Endometrial microvascular endothelial cells (primary cell): ENCODE measurements around the gene SLC2A11. TPM values are rescaled to one million over a fixed set of nuclear protein-coding genes. Genes with fewer than 3 reads are reported as not detected.
"Not testable (repeated sequence)": the region's sequence is repeated elsewhere in the genome, so short reads cannot be mapped to it uniquely, and the experiment has no call there.

Experiments used
- in situ Hi-C: cut with HindIII; loops from 2 replicates; pipeline ENCODE4 v1.10.0; 2017; ENCODE audit warnings: low sequenced_read_pairs, low pct_unique_long_range_greater_than_20kb; ENCODE audit errors: inconsistent ontology term
- total RNA-seq: library from RNA; depleted of rRNA; stranded (reverse); fragments of >200 nt; gene quantifications from one replicate; pipeline ENCODE4 v1.2.3, GENCODE V29; 2015; ENCODE audit errors: inconsistent ontology term

Gene SLC2A11
- total RNA-seq, 1 donor from 2014 or later, result 4.7 TPM

DNA sequence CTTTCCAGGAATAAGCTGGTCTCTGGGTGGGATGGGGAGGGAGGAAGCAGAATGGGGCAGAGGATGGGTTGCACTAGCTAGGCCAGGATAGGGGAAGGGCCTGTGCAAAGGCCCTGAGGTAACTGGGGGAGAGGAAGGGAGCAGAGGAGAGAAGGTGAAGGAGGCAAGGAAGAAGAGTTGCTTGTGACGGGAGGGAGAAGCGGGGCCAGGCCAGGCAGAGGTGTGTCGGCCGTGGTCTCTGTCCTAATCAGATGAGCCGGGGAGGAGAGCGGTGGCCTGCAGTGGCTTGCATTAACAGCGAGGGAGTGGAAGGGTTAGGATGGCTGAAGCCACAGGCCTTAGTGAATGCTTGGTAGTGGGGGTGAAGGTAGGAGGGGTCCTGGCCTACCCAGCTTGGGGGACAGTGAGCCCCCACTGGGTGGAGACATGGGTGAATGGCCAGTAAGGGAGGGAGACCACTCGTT is 12.9 kb upstream of the SLC2A11 start:
- in situ Hi-C loops, result no loop called here

DNA sequence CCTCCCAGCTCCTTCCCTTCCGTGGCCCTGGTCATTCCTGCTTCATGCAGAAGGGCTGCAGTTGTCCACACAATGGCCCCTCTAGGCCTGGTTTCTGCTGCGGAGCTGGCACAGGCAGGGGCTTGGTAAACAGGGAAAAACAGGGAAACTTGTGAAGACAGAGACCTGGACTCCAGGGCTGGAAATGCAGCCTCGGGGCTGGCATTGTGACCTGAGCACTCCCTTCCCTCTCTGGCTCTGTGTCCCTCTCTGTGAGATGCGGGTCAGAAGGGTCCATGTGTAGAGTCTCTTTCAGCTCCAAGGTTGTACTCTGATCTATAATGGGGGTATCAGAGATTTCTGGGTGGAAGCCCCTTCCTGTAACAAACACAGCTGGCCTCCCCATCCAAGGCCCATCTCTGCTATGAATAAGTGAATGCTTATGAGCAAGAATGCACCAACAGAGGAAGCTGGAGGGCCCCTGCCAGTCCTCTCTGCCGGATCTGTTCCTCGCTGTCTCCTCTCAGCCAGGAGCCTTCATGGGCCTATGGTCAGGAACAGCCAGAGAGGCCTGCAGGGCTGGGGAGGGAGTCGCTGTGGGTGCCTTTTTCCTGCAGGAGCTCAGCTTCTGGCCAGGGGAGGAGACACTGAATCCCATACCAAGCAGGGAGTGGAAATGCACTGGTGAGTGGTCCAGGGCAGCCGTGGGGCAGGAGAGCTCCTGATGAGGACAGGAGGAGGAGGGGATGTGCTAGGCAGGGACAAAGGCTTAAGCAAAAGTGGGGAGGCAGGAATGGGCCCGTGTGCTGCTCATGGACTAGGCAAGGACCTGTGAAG is 12.2 kb upstream of the SLC2A11 start:
- in situ Hi-C loops, result no loop called here

DNA sequence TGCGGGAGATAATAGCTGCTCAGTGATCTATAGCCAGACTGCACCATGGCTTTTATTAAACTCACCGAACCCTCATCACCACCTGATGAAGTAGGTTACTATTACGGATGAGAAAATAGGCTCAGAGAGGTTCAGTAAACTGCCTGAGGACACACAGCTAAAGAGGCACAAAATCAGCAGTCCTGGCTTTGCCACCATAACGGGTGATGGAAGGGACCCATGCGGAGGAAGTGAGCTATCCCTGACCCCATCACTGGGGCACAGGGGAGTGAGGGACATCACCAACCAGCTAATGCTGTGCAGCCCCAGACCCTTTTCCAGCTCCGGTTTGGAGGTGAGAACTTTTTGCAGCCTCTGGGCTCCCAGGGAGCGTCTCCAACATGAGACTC is 11.6 kb upstream of the SLC2A11 start:
- in situ Hi-C loops, result no loop called here

DNA sequence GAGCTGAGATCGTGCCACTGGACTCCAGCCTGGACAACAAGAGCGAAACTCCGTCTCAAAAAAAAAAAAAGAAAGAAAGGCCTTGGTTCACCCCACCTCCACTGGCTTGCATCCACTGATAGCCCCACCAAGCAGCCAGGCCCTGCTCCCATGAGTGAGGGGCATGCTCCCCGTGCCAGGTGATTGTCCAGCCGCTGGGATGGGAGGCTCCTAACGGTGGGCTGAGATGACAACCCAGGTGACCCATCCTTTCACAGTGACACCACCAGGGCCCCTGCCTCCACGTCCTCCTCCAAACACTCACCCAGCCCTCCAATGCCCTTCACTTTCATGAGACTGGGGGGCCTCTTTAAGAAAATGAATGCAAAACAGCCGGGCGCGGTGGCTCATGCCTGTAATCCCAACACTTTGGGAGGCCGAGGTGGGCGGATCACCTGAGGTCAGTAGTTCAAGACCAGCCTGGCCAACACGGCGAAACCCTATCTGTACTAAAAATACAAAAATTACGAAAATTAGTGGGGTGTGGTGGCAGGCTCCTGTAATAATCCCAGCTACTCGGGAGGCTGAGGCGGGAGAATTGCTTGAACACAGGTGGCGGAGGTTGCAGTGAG is 10.3 kb upstream of the SLC2A11 start:
- in situ Hi-C loops, result no loop called here

DNA sequence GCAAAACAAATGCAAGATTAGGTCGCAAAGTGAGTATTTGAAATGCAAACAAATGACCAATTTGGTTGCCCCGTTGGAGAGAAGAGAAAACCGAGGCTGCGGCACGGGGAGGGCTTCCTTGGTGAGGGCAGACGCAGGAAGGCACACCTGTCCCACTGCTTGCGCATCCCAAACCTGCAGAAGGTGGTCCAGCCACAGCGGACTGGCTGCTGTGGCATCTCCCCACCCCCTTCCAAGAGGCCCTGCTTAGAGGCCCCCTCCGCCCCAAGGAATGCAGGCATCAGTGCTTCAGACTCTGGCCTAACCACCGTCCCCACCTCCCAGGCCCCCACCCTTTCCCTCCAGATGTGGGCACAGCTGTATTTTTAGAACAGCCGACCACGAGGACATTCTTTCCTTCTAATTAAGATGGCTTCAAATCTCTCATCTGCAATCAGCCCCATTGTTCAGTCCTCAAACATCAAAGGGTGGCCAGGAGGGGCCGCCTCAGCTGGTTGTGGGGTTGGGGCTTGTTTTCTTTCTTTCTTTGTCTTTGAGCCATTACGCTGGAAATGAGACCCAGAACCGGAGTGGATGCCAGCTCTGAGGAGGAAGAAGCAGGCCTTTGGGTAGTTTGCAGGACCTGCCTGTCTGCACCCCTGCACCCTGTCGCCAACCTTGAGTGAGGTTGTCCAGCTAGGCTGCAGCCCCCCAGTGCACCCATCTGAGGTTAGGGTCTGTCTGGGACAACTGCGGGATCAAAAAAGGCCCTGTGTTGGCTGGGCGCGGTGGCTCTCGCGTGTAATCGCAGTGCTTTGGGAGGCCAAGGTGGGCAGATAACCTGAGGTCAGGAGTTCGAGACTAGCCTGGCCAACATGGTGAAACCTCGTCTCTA is 9.4 kb upstream of the SLC2A11 start:
- in situ Hi-C loops, result no loop called here

DNA sequence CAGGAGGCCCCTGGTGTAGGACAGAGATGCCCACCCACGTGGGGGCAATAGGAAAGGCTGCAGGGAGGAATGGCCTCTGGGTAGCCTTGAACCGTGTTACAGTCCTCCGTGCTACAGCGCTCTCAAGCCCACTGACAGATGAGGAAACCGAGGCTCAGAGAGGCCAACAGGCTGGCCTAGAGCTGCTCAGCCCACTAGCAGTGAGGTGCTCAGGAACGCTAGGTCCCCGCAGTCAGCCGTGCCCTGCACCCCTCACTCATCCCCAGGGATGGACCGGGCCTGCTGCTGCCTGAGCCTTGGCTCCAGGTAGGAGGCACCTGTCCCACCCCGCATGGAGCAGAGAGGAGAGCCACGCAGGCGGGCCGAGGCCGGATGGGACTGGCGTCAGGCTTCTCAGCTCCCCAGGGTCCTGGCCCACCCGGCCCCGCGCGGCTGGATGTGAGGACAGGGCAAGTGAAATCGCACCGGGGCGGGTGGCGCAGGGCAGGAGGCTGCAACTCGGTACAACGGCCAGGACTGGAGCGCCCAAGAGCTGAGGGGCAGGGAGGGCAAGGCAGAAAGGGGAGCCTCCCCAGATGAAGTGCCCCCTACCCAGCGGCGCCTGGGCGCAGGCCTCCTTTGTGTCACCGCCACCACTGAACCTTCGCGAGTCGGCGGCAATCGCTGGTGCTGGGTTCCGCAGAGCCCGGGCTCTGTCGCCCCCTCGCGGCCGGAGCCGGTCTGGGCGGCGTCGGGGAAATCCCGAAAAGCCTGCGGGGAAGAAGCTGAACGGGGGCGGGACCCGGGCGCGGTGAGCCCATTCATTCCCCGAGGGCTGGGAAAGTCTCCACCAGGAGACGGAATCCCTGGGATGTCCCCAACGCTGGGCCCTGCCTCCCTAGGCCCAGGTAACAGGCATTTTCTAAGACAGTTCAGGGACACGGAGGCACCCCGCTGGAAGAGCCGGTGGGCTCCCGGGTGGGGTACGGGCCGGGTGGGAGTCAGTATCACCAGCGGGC is 8.4 kb upstream of the SLC2A11 start:
- in situ Hi-C loops, result no loop called here

DNA sequence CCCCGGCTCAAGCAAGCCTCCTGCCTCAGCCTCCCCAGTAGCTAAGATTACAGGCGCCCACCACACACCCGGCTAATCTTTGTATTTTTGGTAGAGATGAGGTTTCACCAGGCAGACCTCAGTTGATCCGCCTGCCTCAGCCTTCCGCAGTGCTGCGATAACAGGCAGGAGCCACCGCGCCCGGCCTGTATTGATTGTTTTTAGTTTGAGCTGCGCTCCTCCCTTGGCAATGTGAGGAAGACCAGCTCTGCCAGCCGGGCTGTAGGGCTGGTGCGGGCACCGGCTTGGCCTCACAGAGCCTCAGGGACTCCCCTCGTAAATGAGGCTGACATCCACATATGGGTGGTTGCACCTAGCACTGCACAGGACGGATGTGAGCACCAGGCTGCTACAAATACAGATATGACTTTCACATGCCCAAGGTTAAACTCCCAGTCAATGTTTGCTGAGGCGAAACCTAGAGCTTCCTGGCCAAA is 7.5 kb upstream of the SLC2A11 start:
- in situ Hi-C loops, result no loop called here

DNA sequence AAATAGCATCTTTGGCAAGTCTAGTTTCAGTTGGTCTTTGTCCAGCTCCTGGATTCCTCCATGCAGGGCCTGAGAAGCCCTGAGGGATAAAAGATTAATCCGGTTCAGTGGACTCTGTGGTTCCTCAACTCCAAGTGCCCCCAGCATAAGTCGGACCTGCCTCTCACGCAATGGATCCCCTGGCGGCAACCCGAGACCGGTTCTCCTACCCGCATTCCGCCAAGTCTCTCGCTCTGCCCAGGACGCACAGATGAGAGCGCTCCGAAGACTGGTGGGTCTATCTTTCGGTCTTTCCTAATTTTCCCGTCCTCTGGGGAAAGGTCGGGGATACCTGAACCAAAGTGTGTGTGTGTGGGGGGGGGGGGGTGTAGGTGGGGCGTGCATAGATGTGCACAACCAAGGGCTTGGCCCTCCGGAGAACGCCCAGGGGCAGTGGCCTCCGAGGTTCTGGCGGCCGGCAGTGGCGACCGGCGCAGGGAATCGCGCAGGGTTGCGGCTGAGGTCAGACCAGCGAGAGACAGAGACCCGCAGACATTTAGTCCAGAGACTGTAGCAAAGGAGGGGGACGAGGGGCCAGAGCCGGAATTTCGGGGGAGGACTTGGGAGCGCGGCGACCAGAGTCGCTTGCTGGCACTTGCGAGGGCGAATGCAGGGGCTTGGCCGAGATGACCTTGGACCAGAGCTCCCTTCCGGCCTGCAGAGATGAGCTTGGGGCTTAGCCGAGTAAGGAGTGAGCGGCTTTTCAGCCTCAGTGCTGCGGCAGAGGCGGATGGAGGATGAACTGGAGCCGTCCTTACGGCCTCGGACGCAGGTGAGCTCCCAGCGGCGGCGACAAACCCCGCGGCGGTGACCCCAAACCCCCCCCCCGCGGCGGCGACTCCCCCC is 712 bp upstream of the SLC2A11 start:
- in situ Hi-C loops, result no loop called here

DNA sequence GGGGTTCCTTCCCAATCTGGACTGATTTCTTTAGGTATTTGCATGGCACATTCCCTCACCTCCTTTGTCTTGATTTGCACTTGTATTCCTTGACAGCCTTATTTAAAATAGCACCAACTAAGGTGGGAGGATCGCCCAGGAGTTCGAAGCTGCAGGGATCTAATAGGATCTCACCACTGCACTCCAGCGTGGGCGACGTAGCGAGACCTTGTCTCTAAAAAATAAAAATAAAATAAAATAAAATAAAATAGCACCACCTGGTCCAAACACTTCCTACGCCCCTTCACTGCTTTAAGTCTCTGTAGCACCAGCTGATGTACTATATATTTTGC is 775 bp downstream of the SLC2A11 start:
- in situ Hi-C loops, result no loop called here

DNA sequence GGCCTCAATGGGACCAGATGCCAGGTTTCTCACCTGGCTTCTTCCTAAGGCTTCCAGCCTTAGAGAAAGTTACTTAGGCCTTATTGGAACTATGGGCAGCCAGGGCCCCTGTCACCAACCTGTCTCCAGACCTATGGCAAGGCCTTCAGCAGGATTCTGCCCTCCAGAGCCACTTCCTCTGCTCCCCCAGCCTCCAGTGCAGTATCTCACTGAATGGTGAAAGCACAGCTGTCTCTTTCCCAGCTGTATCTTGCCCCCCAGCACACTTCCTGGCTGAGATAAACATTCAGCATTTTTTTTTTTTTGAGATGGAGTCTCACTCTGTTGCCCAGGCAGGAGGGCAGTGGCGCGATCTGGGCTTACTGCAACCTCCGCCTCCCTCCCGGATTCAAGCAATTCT is 1.5 kb downstream of the SLC2A11 start:
- in situ Hi-C loops, result no loop called here

DNA sequence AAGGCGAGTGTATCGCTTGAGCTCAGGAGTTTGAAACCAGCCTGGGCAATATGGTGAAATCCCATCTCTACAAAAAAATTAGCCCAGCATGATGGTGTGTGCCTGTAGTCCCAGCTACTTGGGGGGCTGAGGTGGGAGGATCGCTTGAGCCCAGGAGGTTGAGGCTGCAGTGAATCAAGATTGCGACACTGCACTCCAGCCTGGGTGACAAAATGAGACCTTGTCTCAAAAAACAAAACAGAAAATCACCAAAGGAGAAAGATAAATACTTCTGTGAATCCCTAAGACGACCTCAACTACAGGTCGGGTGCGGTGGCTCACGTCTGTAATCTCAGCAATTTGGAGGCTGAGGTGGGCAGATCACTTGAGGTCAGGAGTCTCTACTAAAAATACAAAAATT is 2.5 kb downstream of the SLC2A11 start:
- in situ Hi-C loops, result not testable (repeated sequence)

DNA sequence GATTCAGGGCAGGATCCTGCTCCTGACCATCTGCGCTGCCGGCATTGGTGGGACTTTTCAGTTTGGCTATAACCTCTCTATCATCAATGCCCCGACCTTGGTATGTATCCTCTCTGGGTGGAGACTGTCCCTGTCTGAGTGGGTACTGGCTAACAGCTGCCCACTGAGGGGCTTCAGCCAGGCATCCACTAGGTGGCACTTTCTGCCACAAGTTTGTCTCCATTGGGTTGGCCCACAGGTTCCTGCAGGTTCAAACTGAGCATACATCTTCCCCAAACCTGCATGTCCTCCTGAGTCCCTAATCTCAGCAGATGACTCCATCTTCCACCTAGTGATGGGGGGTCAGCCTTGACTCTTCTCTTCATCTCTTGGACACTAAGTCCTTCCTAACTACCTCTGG is 4.4 kb downstream of the SLC2A11 start:
- in situ Hi-C loops, result no loop called here

DNA sequence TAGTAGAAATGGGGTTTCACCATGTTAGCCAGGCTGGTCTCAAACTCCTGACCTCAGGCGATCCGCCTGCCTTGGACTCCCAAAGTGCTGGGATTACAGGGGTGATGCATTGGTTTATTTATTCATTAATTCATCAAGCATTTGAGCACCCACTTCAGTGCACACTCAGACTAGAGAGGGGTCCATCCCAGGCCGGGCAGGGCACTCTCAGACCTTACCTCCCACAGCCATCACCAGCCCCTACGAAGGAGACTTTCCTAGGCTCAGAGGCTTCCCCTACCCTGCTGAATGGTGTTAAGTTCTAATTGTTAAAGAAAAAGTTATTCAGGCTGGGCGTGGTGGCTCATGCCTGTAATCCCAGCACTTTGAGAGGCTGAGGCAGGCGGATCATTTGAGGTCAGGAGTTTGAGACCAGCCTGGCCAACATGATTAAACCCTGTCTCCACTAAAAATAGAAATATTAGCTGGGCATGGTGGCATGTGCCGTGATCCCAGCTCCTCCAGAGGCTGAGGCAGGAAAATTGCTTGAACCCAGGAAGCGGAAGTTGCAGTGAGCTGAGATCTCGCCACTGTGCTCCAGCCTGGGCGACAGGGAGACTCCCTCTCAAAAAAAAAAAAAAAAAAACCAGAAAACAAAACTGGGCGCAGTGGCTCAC is 7.0 kb downstream of the SLC2A11 start:
- in situ Hi-C loops, result not testable (repeated sequence)

DNA sequence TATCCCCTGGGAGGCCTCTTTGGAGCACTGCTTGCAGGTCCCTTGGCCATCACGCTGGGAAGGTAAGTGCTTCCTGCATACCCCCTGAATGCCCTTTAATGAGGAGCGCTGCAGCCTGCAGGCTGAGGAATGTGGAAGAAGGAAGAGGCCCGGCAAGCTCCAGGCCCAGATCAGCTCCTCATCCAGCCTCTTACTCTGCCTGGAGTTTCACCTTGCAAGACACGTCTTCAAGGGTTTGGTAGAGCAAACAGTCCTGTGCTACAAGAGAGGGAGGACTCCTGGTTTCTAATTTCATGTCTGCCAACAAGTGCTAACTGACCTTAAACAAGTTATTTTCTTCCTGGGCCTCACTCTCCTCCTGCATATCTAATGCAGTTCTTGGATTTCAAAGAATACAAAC is 10.9 kb downstream of the SLC2A11 start:
- in situ Hi-C loops, result no loop called here

DNA sequence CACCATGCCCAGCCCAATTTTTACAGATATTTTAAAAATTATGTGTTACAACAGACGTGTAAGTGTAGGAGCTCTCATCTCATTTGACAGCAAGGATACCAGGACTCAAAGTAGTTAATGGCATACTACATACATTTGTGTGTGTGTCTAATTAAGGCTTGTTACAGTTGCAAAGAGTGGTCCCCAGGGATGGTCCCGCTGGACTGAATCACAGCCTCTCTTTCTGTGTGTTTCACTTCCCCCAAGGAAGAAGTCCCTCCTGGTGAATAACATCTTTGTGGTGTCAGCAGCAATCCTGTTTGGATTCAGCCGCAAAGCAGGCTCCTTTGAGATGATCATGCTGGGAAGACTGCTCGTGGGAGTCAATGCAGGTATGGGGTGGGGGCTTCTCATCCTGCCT is 17.2 kb downstream of the SLC2A11 start:
- in situ Hi-C loops, result no loop called here

DNA sequence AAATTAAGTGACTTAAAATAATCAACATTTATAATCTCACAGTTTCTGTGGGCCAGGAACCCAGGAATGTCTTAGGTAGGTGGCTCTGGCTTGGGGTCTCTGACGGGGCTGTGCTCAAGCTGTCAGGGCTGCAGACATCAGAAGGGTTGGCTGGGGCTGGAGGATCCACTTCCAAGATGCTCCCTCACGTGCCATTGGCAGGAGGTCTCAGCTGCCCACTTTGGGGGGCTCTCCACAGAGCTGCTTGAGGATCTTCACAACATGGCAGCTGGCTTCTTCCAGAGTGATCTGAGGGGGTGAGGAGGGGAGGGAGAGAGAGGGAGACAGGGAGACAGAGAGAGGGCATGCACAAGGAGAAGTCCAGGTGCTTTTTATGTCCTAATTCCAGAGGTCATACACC is 18.1 kb downstream of the SLC2A11 start:
- in situ Hi-C loops, result no loop called here

DNA sequence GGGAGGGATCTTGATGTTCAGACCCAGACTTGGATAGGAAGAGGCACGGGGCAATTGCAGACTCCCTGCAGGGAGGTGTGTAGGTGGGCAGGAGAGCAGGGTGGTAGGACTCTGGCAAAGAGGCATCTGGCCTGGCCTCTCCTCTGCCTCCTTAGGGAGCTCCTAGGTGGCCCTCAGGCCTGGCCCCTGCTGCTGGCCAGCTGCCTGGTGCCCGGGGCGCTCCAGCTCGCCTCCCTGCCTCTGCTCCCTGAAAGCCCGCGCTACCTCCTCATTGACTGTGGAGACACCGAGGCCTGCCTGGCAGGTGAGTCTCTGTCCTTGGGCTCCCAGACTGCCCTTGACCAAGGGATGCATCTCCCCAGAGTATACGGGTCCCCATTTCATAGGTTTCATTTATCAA is 19.9 kb downstream of the SLC2A11 start:
- in situ Hi-C loops, result no loop called here
